HepG2 (cell line): ENCODE data around the gene STEAP3. TPM values are rescaled to one million over a fixed set of nuclear protein-coding genes. Genes with fewer than 3 reads are reported as not detected.

Experiments used
- ATAC-seq: fragments of 200-7000 bp; cut with Tn5 transposase; 3 replicates; pipeline ENCODE4 v1.9.1; 2020; ENCODE audit warnings: mild to moderate bottlenecking, moderate library complexity
- BruUV-seq: library from RNA; stranded (reverse); fragments of 400-500 nt; replicated peaks from 2 replicates; lab custom pipeline; 2021; lab: Mats Ljungman, UMichigan
- CTCF ChIA-PET: fragments of 300-600 bp; formaldehyde crosslinking; extraction: SDS; loops from one replicate; lab custom pipeline; 2021; ENCODE audit warnings: low total read pairs, inconsistent platforms, low intra/inter-chr PET ratio; lab: Yijun Ruan, JAX
- POLR2A ChIA-PET: fragments of 350-600 bp; sonication (Branson Sonifier 250); formaldehyde crosslinking; loops from one replicate; lab custom pipeline; 2020; ENCODE audit warnings: antibody characterized with exemption, inconsistent platforms; lab: Yijun Ruan, JAX
- DNase-seq: peaks from one replicate; pipeline ENCODE4 v3.0.0-alpha.2; 2015; ENCODE audit warnings: low spot score
- FAIRE-seq: peaks from 3 replicates; lab custom pipeline; 2011; peaks lifted over from hg19 to GRCh38; lab: Jason Lieb, UNC
- H2AFZ ChIP-seq: one replicate; pipeline ENCODE4 v1.6.1; 2011; ENCODE audit warnings: low read length, inconsistent platforms
- H3K27ac ChIP-seq: fragments of 300-600 bp; 3 replicates; pipeline ENCODE4 v1.8.0; 2011; ENCODE audit warnings: mixed run types, mild to moderate bottlenecking, mixed read lengths, low read length, inconsistent platforms; ENCODE audit not compliant: insufficient read depth; ENCODE audit errors: extremely low read length
- H3K27me3 ChIP-seq, 2 experiments: fragments of 200-600 bp in 1 of 2; 2 replicates in 1 of 2; 3 replicates in 1 of 2; pipeline versions ENCODE4 v1.6.0 to v1.8.0; 2011; ENCODE audit warnings: low read length in 2 of 2, mild to moderate bottlenecking in 2 of 2, moderate library complexity in 2 of 2, inconsistent platforms in 1 of 2; ENCODE audit not compliant: insufficient read depth in 2 of 2, control insufficient read depth in 1 of 2
- H3K36me3 ChIP-seq, 2 experiments: fragments of 200-600 bp in 1 of 2; replicated peaks in 1 of 2; 2 replicates in 1 of 2; 3 replicates in 1 of 2; pipeline versions ENCODE4 v1.5.1 to v1.8.0; 2011; ENCODE audit warnings: low read length in 2 of 2, inconsistent platforms in 1 of 2; ENCODE audit not compliant: insufficient read depth in 2 of 2, control insufficient read depth in 1 of 2
- H3K4me1 ChIP-seq: 2 replicates; pipeline ENCODE4 v1.5.1; 2012; ENCODE audit warnings: low read length, inconsistent platforms; ENCODE audit not compliant: insufficient read depth
- H3K4me2 ChIP-seq: 2 replicates; pipeline ENCODE4 v1.6.0; 2011; ENCODE audit warnings: low read depth, low read length, inconsistent platforms
- H3K4me3 ChIP-seq, 3 experiments: fragments of 200-600 bp in 1 of 3; sonication (generic), shearing (Covaris generic) in 1 of 3; replicated peaks in 1 of 3; 2 replicates each; pipeline ENCODE4 v1.5.1; 2011 to 2016; ENCODE audit warnings: low read length in 3 of 3, inconsistent platforms in 2 of 3, low read depth in 2 of 3, mild to moderate bottlenecking in 2 of 3, control low read depth in 1 of 3, mixed read lengths in 1 of 3; ENCODE audit not compliant: insufficient read depth in 1 of 3
- H3K79me2 ChIP-seq: one replicate; pipeline ENCODE4 v1.6.1; 2011; ENCODE audit warnings: low read length, inconsistent platforms; ENCODE audit not compliant: insufficient read depth
- H3K9ac ChIP-seq: 2 replicates; pipeline ENCODE4 v1.6.0; 2011; ENCODE audit warnings: mild to moderate bottlenecking, low read depth, low read length, inconsistent platforms; ENCODE audit not compliant: insufficient read depth
- H3K9me3 ChIP-seq: 2 replicates; pipeline ENCODE4 v1.5.1; 2012; ENCODE audit warnings: mild to moderate bottlenecking, low read length
- H4K20me1 ChIP-seq: 2 replicates; pipeline ENCODE4 v1.6.0; 2011; ENCODE audit warnings: inconsistent platforms, mild to moderate bottlenecking, low read length, moderate library complexity; ENCODE audit not compliant: insufficient read depth
- CCAR2 ChIP-seq: fragments of 200-400 bp; formaldehyde crosslinking; optimal IDR thresholded peaks from 2 replicates; pipeline ENCODE3; 2018; ENCODE audit warnings: low read depth, mild to moderate bottlenecking, low read length, moderate library complexity
- RAD21 ChIP-seq: fragments of 450-650 bp; formaldehyde crosslinking; IDR thresholded peaks from 2 replicates; pipeline ENCODE4 v1.5.0; 2020; ENCODE audit warnings: mild to moderate bottlenecking
- U2AF1 ChIP-seq: fragments of 200-400 bp; formaldehyde crosslinking; optimal IDR thresholded peaks from 2 replicates; pipeline ENCODE3; 2017; ENCODE audit warnings: mild to moderate bottlenecking, low read depth, low read length
- ZFP1 ChIP-seq: IDR thresholded peaks from 2 replicates; pipeline ENCODE4 v1.6.1; 2016
- ZFP36 ChIP-seq: fragments of 150-350 bp; IDR thresholded peaks from 2 replicates; pipeline ENCODE4 v1.6.1; 2018; ENCODE audit warnings: borderline replicate concordance, low read length, low read depth; ENCODE audit not compliant: partially characterized antibody
- ZNF124 ChIP-seq: sonication (generic); formaldehyde crosslinking; IDR thresholded peaks from 2 replicates; pipeline ENCODE4 v1.4.0; 2020; ENCODE audit warnings: missing genetic modification reagents
- ZNF136 ChIP-seq: sonication (generic); formaldehyde crosslinking; IDR thresholded peaks from 2 replicates; pipeline ENCODE4 v1.8.1; 2022; ENCODE audit warnings: low read depth, mild to moderate bottlenecking, moderate library complexity, missing genetic modification reagents
- WGBS: methylation state at CpG from one replicate; pipeline ENCODE4 v1.1.6; 2017; ENCODE audit warnings: low lambda C conversion rate; 5-methylcytosine and 5-hydroxymethylcytosine counted together
- in situ Hi-C: cut with HindIII; loops from 2 replicates; pipeline ENCODE4 v1.10.0; 2017; ENCODE audit warnings: low pct_unique_long_range_greater_than_20kb; ENCODE audit not compliant: extremely low pct_ligation_motif_present
- intact Hi-C: fragments of 100-400 bp; cut with micrococcal nuclease; formaldehyde crosslinking; loops from one replicate; pipeline ENCODE4 v1.10.0; 2022; ENCODE audit not compliant: unreplicated experiment
- polyA plus RNA-seq, 8 experiments: library from polyadenylated mRNA; depleted of rRNA in 3 of 8; stranded (reverse) in 7 of 8; unstranded in 1 of 8; fragments of >200 nt; fragmentation: Illumina TruSeq in 4 of 8; extraction: Trizol in 4 of 8; gene quantifications; 2 replicates each; pipeline versions ENCODE4 v1.2.1 to v1.2.3, GENCODE V29; 2011 to 2016; ENCODE audit warnings: low read depth in 4 of 8, missing spikeins in 1 of 8, mixed read lengths in 1 of 8; ENCODE audit not compliant: insufficient read depth in 1 of 8
- total RNA-seq, 5 experiments: library from RNA; depleted of rRNA; stranded (reverse); fragments of >200 nt; fragmentation: Illumina TruSeq; extraction: Trizol; gene quantifications; 2 replicates each; pipeline ENCODE4 v1.2.3, GENCODE V29; 2016; ENCODE audit warnings: low read depth in 1 of 5
- TF ChIP-seq, protein P1 (sequence below): sonication (generic); formaldehyde crosslinking; IDR thresholded peaks from 2 replicates; pipeline ENCODE4 v1.8.0; 2022; ENCODE audit warnings: mild to moderate bottlenecking, missing genetic modification reagents; ENCODE audit not compliant: insufficient replicate concordance
- TF ChIP-seq, protein P2 (sequence below): sonication (generic); formaldehyde crosslinking; IDR thresholded peaks from 2 replicates; pipeline ENCODE4 v1.8.0; 2022; ENCODE audit warnings: mild to moderate bottlenecking, missing genetic modification reagents, borderline replicate concordance

The STEAP3 gene
- total and polyA plus RNA-seq, 2 of the 13 experiments (the other 11 are each of a cell fraction or from before 2014, with no cell fraction given) = 7.3 to 21.1 TPM

- H3K4me2 ChIP-seq = no peak overlapping the region
- in situ Hi-C loops = no loop called here
- no peak for TF ChIP-seq U2AF1
- TF ChIP-seq RAD21 (CRISPR knock-in tag) = no peak
- no peak for TF ChIP-seq ZFP1 (CRISPR knock-in tag)
- TF ChIP-seq, protein P1, sequence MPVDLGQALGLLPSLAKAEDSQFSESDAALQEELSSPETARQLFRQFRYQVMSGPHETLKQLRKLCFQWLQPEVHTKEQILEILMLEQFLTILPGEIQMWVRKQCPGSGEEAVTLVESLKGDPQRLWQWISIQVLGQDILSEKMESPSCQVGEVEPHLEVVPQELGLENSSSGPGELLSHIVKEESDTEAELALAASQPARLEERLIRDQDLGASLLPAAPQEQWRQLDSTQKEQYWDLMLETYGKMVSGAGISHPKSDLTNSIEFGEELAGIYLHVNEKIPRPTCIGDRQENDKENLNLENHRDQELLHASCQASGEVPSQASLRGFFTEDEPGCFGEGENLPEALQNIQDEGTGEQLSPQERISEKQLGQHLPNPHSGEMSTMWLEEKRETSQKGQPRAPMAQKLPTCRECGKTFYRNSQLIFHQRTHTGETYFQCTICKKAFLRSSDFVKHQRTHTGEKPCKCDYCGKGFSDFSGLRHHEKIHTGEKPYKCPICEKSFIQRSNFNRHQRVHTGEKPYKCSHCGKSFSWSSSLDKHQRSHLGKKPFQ = no peak
- no peak for TF ChIP-seq ZNF136 (CRISPR knock-in tag)
- no peak for TF ChIP-seq ZNF124 (CRISPR knock-in tag)
- TF ChIP-seq, protein P2, sequence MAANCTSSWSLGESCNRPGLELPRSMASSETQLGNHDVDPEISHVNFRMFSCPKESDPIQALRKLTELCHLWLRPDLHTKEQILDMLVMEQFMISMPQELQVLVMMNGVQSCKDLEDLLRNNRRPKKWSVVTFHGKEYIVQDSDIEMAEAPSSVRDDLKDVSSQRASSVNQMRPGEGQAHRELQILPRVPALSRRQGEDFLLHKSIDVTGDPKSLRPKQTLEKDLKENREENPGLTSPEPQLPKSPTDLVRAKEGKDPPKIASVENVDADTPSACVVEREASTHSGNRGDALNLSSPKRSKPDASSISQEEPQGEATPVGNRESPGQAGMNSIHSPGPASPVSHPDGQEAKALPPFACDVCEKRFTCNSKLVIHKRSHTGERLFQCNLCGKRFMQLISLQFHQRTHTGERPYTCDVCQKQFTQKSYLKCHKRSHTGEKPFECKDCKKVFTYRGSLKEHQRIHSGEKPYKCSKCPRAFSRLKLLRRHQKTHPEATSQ (CRISPR knock-in tag) = no peak
- no peak for TF ChIP-seq ZFP36
- TF ChIP-seq CCAR2 = no peak
- TF ChIP-seq, all 625 proteins: peak for 0
- BruUV-seq = no TSS peak
- intact Hi-C loops = no loop called here
- no peaks in the 10 kb centered on the region for H3K27me3 ChIP-seq
- FAIRE-seq = no peak
- peaks cover 6 to 46% of the 10 kb centered on the region in 2 experiments for H3K36me3 ChIP-seq
- no peak for DNase-seq
- peaks cover 7% of the 10 kb centered on the region; the same call in 1 of the 2 replicates for H3K4me1 ChIP-seq
- WGBS = 94% methylated on average over 8 of the region's 10 CpGs
- H3K9me3 ChIP-seq = no peaks in the 10 kb centered on the region
- no peak overlapping the region for H3K9ac ChIP-seq
- ATAC-seq = no peak
- H2AFZ ChIP-seq = no peak overlapping the region
- CTCF ChIA-PET = no interaction called here
- no peak overlapping the region for H3K27ac ChIP-seq
- H3K79me2 ChIP-seq = no peaks in the 10 kb centered on the region
- H3K4me3 ChIP-seq = no peak overlapping the region
- no peaks in the 10 kb centered on the region for H4K20me1 ChIP-seq
- POLR2A ChIA-PET = no interaction called here
Measured at GRCh38 chr2:119250718-119251290, 27.2 kb downstream of the STEAP3 start.
